B cell (primary cell): ENCODE data around the gene MYD88. TPM values are rescaled to one million over a fixed set of nuclear protein-coding genes. Genes with fewer than 3 reads are reported as not detected.
A peak's percentile ranks its signal among the peaks of the same experiment; 100 is the strongest.

ENCODE experiments used
- ATAC-seq: fragments of 200-7000 bp; cut with Tn5 transposase; one replicate; pipeline ENCODE4 v1.10.0; 2021; ENCODE audit warnings: low read depth, mild to moderate bottlenecking, moderate number of reproducible peaks, moderate library complexity
- CTCF ChIA-PET: fragments of 350-600 bp; sonication (Branson Sonifier 250); formaldehyde crosslinking; loops from one replicate; lab custom pipeline; 2021; ENCODE audit warnings: antibody characterized with exemption, inconsistent platforms; lab: Charles Lee
- POLR2A ChIA-PET: fragments of 350-600 bp; sonication (Branson Sonifier 250); formaldehyde crosslinking; loops from one replicate; lab custom pipeline; 2021; ENCODE audit warnings: antibody characterized with exemption; lab: Charles Lee
- DNase-seq: peaks from one replicate; pipeline ENCODE4 v3.0.0; 2013
- H2AFZ ChIP-seq: 2 replicates; pipeline ENCODE4 v1.6.1; 2012; ENCODE audit warnings: mild to moderate bottlenecking, low read depth, low read length; ENCODE audit not compliant: insufficient read depth, poor library complexity, severe bottlenecking
- H3K27ac ChIP-seq, 2 donors: 1 replicate in 1 of 2; 2 replicates in 1 of 2; pipeline ENCODE4 v1.5.1; 2012 to 2013; ENCODE audit warnings: low read length in 2 of 2, mild to moderate bottlenecking in 2 of 2, moderate library complexity in 1 of 2
- H3K27me3 ChIP-seq, 4 experiments: fragments of 200-600 bp in 1 of 4; sonication (generic) in 1 of 4; replicated peaks in 1 of 4; 1 replicate in 2 of 4; 2 replicates in 2 of 4; pipeline versions ENCODE4 v1.6.1 to v1.7.0; 2013 to 2016; ENCODE audit warnings: low read length in 3 of 4, mild to moderate bottlenecking in 2 of 4, mixed read lengths in 1 of 4, moderate library complexity in 1 of 4; ENCODE audit not compliant: insufficient read depth in 4 of 4, control insufficient read depth in 3 of 4; ENCODE audit errors: control extremely low read depth in 1 of 4
- H3K36me3 ChIP-seq, 2 experiments: replicated peaks in 1 of 2; 1 replicate in 1 of 2; 2 replicates in 1 of 2; pipeline versions ENCODE4 v1.6.1 to v1.7.1; 2013; ENCODE audit warnings: low read length in 1 of 2; ENCODE audit not compliant: insufficient read depth in 2 of 2, control insufficient read depth in 1 of 2; ENCODE audit errors: control extremely low read depth in 1 of 2, extremely low read depth in 1 of 2
- H3K4me1 ChIP-seq, 2 donors: fragments of 200-600 bp in 1 of 2; sonication (generic) in 1 of 2; 1 replicate in 1 of 2; 2 replicates in 1 of 2; pipeline versions ENCODE4 v1.5.1 to v1.6.1; 2013 to 2017; ENCODE audit warnings: low read length in 2 of 2; ENCODE audit not compliant: control insufficient read depth in 2 of 2, insufficient read depth in 2 of 2
- H3K4me2 ChIP-seq: replicated peaks from 2 replicates; pipeline ENCODE3; 2012; ENCODE audit warnings: mild to moderate bottlenecking, low read depth, low read length; ENCODE audit not compliant: poor library complexity, severe bottlenecking
- H3K4me3 ChIP-seq, 5 experiments: fragments of 200-600 bp in 1 of 5; sonication (generic) in 1 of 5; 1 replicate in 3 of 5; 2 replicates in 2 of 5; pipeline versions ENCODE4 v1.5.1 to v1.7.0; 2011 to 2016; ENCODE audit warnings: low read length in 4 of 5, mild to moderate bottlenecking in 4 of 5, low read depth in 2 of 5, control low read depth in 1 of 5, moderate library complexity in 1 of 5; ENCODE audit not compliant: insufficient read depth in 1 of 5; ENCODE audit errors: control extremely low read depth in 1 of 5, extremely low read depth in 1 of 5
- H3K79me2 ChIP-seq: fragments of 200-600 bp; sonication (generic); one replicate; pipeline ENCODE4 v1.6.0; 2016; ENCODE audit warnings: low read length; ENCODE audit not compliant: control insufficient read depth, insufficient read depth
- H3K9ac ChIP-seq: fragments of 200-600 bp; sonication (generic); 2 replicates; pipeline ENCODE4 v1.6.1; 2017; ENCODE audit warnings: mild to moderate bottlenecking, low read length, moderate library complexity
- H3K9me3 ChIP-seq, 3 donors: one replicate each; pipeline versions ENCODE4 v1.6.1 to v1.7.1; 2013; ENCODE audit warnings: low read length in 2 of 3; ENCODE audit not compliant: control insufficient read depth in 2 of 3, insufficient read depth in 1 of 3; ENCODE audit errors: control extremely low read depth in 1 of 3
- H4K20me1 ChIP-seq: 2 replicates; pipeline ENCODE4 v1.6.0; 2012; ENCODE audit warnings: mild to moderate bottlenecking, low read length; ENCODE audit not compliant: insufficient read depth, control insufficient read depth, poor library complexity, severe bottlenecking
- H3K27ac Mint-ChIP-seq: one replicate; pipeline ENCODE4 v1.8.0; 2021; ENCODE audit warnings: mixed read lengths
- H3K27me3 Mint-ChIP-seq: one replicate; pipeline ENCODE4 v1.8.0; 2021; ENCODE audit warnings: mixed read lengths
- H3K4me1 Mint-ChIP-seq: one replicate; pipeline ENCODE4 v1.8.0; 2021; ENCODE audit warnings: mixed read lengths
- H3K4me3 Mint-ChIP-seq: one replicate; pipeline ENCODE4 v1.8.0; 2021; ENCODE audit warnings: mixed read lengths
- H3K9me3 Mint-ChIP-seq: one replicate; pipeline ENCODE4 v1.8.0; 2022; ENCODE audit warnings: mixed read lengths; ENCODE audit not compliant: insufficient read depth
- CTCF ChIP-seq: fragments of 200-600 bp; IDR thresholded peaks from one replicate; pipeline ENCODE4 v1.8.0; 2022; ENCODE audit warnings: antibody characterized with exemption, mild to moderate bottlenecking
- EZH2 ChIP-seq: IDR thresholded peaks from 2 replicates; pipeline ENCODE4 v1.6.1; 2012; ENCODE audit warnings: borderline replicate concordance, low read depth, mild to moderate bottlenecking, moderate library complexity, low read length; ENCODE audit not compliant: insufficient read depth, poor library complexity, severe bottlenecking
- WGBS: methylation state at CpG from one replicate; pipeline ENCODE4 v1.1.5; 2013; ENCODE audit warnings: missing lambda C conversion rate; ENCODE audit not compliant: insufficient coverage; 5-methylcytosine and 5-hydroxymethylcytosine counted together
- intact Hi-C: fragments of 100-400 bp; cut with micrococcal nuclease; formaldehyde crosslinking; loops from one replicate; pipeline ENCODE4 v1.10.0; 2022
- polyA plus RNA-seq: library from polyadenylated mRNA; depleted of rRNA; stranded (reverse); fragments of >200 nt; gene quantifications from 2 replicates; pipeline ENCODE4 v1.2.3, GENCODE V29; 2012
- total RNA-seq, 2 donors: library from RNA; stranded (reverse); fragments of 120-200 nt in 1 of 2; gene quantifications; 1 replicate in 1 of 2; 2 replicates in 1 of 2; pipeline versions ENCODE4 v1.2.3 to v1.2.4, GENCODE V29; 2013 to 2022

MYD88 gene
- total and polyA plus RNA-seq, 2 donors (not counting 1 experiment from before 2014, with no cell fraction given) = 48.0 to 52.3 TPM

GRCh38 chr3:38165722-38166387 lies 27.4 kb downstream of the MYD88 start:
- H3K4me1 ChIP-seq = peaks cover 21 to 28% of the 10 kb centered on the region in 2 donors
- H3K36me3 ChIP-seq = no peaks in the 10 kb centered on the region
- H3K9ac ChIP-seq = peak overlapping the region; percentile 84
- Mint-ChIP-seq H3K27me3 (no peaks in the 10 kb centered on the region), H3K9me3 (no peaks in the 10 kb centered on the region), H3K4me1 (peaks cover 56% of the 10 kb centered on the region), H3K27ac (peak overlapping the region; percentile 100), H3K4me3 (peak overlapping the region; percentile 94)
- ChIA-PET POLR2A (interaction anchor here (0.8 to 4.9 kb wide), 3 partner anchors 17 to 28 kb away, joined by 5 to 75 read pairs (median 5); partner anchors contain the start of genes ACAA1 and MYD88), CTCF (interaction anchor here (1.1 to 4.3 kb wide), 7 partner anchors 11 to 143 kb away, joined by 3 to 41 read pairs (median 4); partner anchors contain the start of genes ACAA1 and MYD88)
- TF ChIP-seq EZH2 (no peak), CTCF (no peak)
- 2% methylated on average over 61 of the region's 62 CpGs for WGBS
- peak overlapping the region; percentile 52 to 97 (median 85) for H3K4me3 ChIP-seq
- peaks cover 32% of the 10 kb centered on the region for H4K20me1 ChIP-seq
- no peak for ATAC-seq
- H3K9me3 ChIP-seq = no peaks in the 10 kb centered on the region
- H3K4me2 ChIP-seq = peak overlapping the region; percentile 93
- H3K79me2 ChIP-seq = peaks cover 54% of the 10 kb centered on the region
- peak overlapping the region; percentile 74 for H2AFZ ChIP-seq
- no peaks in the 10 kb centered on the region for H3K27me3 ChIP-seq
- no peak for DNase-seq
- intact Hi-C loops = loop anchor here (1.0 to 10.0 kb wide), 4 partner anchors 29 to 1241 kb away; partner anchors contain the start of genes ACAA1, RPSA, SCN11A and WDR48
- H3K27ac ChIP-seq = peak overlapping the region; percentile 98 to 100

GRCh38 chr3:38167591-38167990 lies 29.1 kb downstream of the MYD88 start:
- no peak overlapping the region for H2AFZ ChIP-seq
- peaks cover 21 to 28% of the 10 kb centered on the region in 2 donors for H3K4me1 ChIP-seq
- POLR2A ChIA-PET = interaction anchor here (4.9 kb wide), 1 partner anchor 29 kb away, joined by 75 read pairs; the partner anchor contains the start of genes ACAA1 and MYD88
- H3K4me3 ChIP-seq = no peak overlapping the region
- H3K36me3 ChIP-seq = no peaks in the 10 kb centered on the region
- H3K9ac ChIP-seq = no peak overlapping the region
- CTCF ChIA-PET = interaction anchor here (0.7 kb wide), 2 partner anchors 20 to 25 kb away, joined by 3 to 6 read pairs; no protein-coding TSS in a partner anchor
- no peaks in the 10 kb centered on the region for H3K9me3 ChIP-seq
- H3K9me3 Mint-ChIP-seq = no peaks in the 10 kb centered on the region
- ATAC-seq (no peak), DNase-seq (no peak)
- H4K20me1 ChIP-seq = peaks cover 40% of the 10 kb centered on the region
- TF ChIP-seq EZH2 (no peak), CTCF (no peak)
- H3K4me2 ChIP-seq = no peak overlapping the region
- H3K27me3 ChIP-seq = no peaks in the 10 kb centered on the region
- no CpG with 5 or more reads among the region's 4 CpGs for WGBS
- H3K4me1 Mint-ChIP-seq = peaks cover 66% of the 10 kb centered on the region
- no peaks in the 10 kb centered on the region for H3K27me3 Mint-ChIP-seq
- H3K4me3 Mint-ChIP-seq = peak overlapping the region; percentile 42
- H3K27ac ChIP-seq = no peak overlapping the region
- peaks cover 72% of the 10 kb centered on the region for H3K79me2 ChIP-seq
- H3K27ac Mint-ChIP-seq = no peak overlapping the region
- intact Hi-C loops = loop anchor here (10.0 kb wide), 1 partner anchor 887 kb away; the partner anchor contains the start of genes SCN11A and WDR48
